HCT116 (cell line): ENCODE measurements around the gene NEO1. TPM values are rescaled to one million over a fixed set of nuclear protein-coding genes. Genes with fewer than 3 reads are reported as not detected.

Experiments used
- ATAC-seq: fragments of 200-7000 bp; cut with Tn5 transposase; 2 replicates; pipeline ENCODE4 v1.9.1; 2020; ENCODE audit warnings: mild to moderate bottlenecking, moderate library complexity
- BruUV-seq: library from RNA; stranded (reverse); fragments of 400-500 nt; replicated peaks from 2 replicates; lab custom pipeline; 2021; lab: Mats Ljungman, UMichigan
- CTCF ChIA-PET: fragments of 300-600 bp; sonication (Branson Sonifier 250); formaldehyde crosslinking; loops from one replicate; lab custom pipeline; 2021; ENCODE audit warnings: antibody characterized with exemption; lab: Charles Lee
- POLR2A ChIA-PET: fragments of 300-600, 350-600 bp; sonication (Branson Sonifier 250); formaldehyde crosslinking; loops from one replicate; lab custom pipeline; 2021; ENCODE audit warnings: antibody characterized with exemption; lab: Charles Lee
- RAD21 ChIA-PET, 2 experiments: fragments of 300-600 bp; sonication (Branson Sonifier 250); formaldehyde crosslinking; loops; one replicate each; lab custom pipeline; 2023; ENCODE audit warnings: low total read pairs in 2 of 2; ENCODE audit not compliant: uncharacterized antibody in 2 of 2, unreplicated experiment in 2 of 2, low non-redundant PET in 1 of 2; lab: Charles Lee
- DNase-seq: peaks from one replicate; pipeline ENCODE4 v3.0.0-alpha.2; 2010; ENCODE audit warnings: low read depth, low spot score
- H2AFZ ChIP-seq: fragments of 200-600 bp; shearing (Covaris generic), sonication (generic); 2 replicates; pipeline ENCODE4 v1.6.1; 2017; ENCODE audit warnings: low read depth, mixed run types, mixed read lengths, antibody characterized with exemption, low read length; ENCODE audit not compliant: poor library complexity, severe bottlenecking
- H3K27ac ChIP-seq: 2 replicates; pipeline ENCODE4 v1.5.1; 2012; ENCODE audit warnings: low read depth, low read length
- H3K27me3 ChIP-seq: fragments of 200-600 bp; sonication (generic); 2 replicates; pipeline ENCODE4 v1.6.1; 2016; ENCODE audit warnings: mixed run types, low read length, mixed read lengths; ENCODE audit not compliant: insufficient read depth
- H3K36me3 ChIP-seq, 2 experiments: fragments of 200-500 bp in 1 of 2; fragments of 200-600 bp in 1 of 2; sonication (Bioruptor generic) in 1 of 2; sonication (generic) in 1 of 2; 2 replicates each; pipeline versions ENCODE4 v1.5.1 to v1.6.1; 2014 to 2016; ENCODE audit warnings: low read length in 2 of 2, inconsistent platforms in 1 of 2, mixed read lengths in 1 of 2, mixed run types in 1 of 2; ENCODE audit not compliant: insufficient read depth in 2 of 2, control insufficient read depth in 1 of 2
- H3K4me1 ChIP-seq, 2 experiments: fragments of 200-600 bp in 1 of 2; sonication (generic) in 1 of 2; 2 replicates each; pipeline versions ENCODE4 v1.5.1 to v1.6.1; 2012 to 2017; ENCODE audit warnings: low read length in 2 of 2, inconsistent platforms in 1 of 2, mild to moderate bottlenecking in 1 of 2, mixed read lengths in 1 of 2, mixed run types in 1 of 2, moderate library complexity in 1 of 2; ENCODE audit not compliant: insufficient read depth in 2 of 2, control insufficient read depth in 1 of 2
- H3K4me2 ChIP-seq: fragments of 200-600 bp; sonication (generic); 2 replicates; pipeline ENCODE4 v1.6.1; 2017; ENCODE audit warnings: mixed run types, low read length, mixed read lengths
- H3K4me3 ChIP-seq, 2 experiments: fragments of 200-600 bp in 1 of 2; sonication (generic) in 1 of 2; replicated peaks in 1 of 2; 2 replicates each; pipeline ENCODE4 v1.5.1; 2011 to 2016; ENCODE audit warnings: low read length in 2 of 2, control low read depth in 1 of 2, low read depth in 1 of 2, mild to moderate bottlenecking in 1 of 2, mixed read lengths in 1 of 2, mixed run types in 1 of 2
- H3K79me2 ChIP-seq: fragments of 200-600 bp; sonication (generic); 2 replicates; pipeline ENCODE4 v1.6.1; 2017; ENCODE audit warnings: mild to moderate bottlenecking, mixed run types, low read length, moderate library complexity, mixed read lengths; ENCODE audit not compliant: insufficient read depth
- H3K9ac ChIP-seq: fragments of 200-600 bp; sonication (generic); 2 replicates; pipeline ENCODE4 v1.6.1; 2016; ENCODE audit warnings: low read length, mixed read lengths
- H3K9me2 ChIP-seq: fragments of 200-600 bp; sonication (generic), shearing (Covaris generic); 2 replicates; pipeline ENCODE4 v1.6.1; 2017; ENCODE audit warnings: mixed run types, mild to moderate bottlenecking, moderate library complexity; ENCODE audit not compliant: insufficient read depth
- H3K9me3 ChIP-seq, 2 experiments: fragments of 200-500 bp in 1 of 2; fragments of 200-600 bp in 1 of 2; sonication (Bioruptor generic) in 1 of 2; sonication (generic) in 1 of 2; 2 replicates each; pipeline ENCODE4 v1.6.1; 2014 to 2017; ENCODE audit warnings: low read length in 2 of 2, mixed read lengths in 2 of 2, inconsistent platforms in 1 of 2, low read depth in 1 of 2, mild to moderate bottlenecking in 1 of 2, mixed run types in 1 of 2, moderate library complexity in 1 of 2; ENCODE audit not compliant: control insufficient read depth in 1 of 2, insufficient read depth in 1 of 2
- H4K20me1 ChIP-seq: fragments of 200-600 bp; sonication (generic), shearing (Covaris generic); 2 replicates; pipeline ENCODE4 v1.6.1; 2017; ENCODE audit warnings: mixed run types, mild to moderate bottlenecking, moderate library complexity; ENCODE audit not compliant: insufficient read depth
- ATF3 ChIP-seq: IDR thresholded peaks from 2 replicates; pipeline ENCODE4 v1.6.1; 2012
- CBX3 ChIP-seq: IDR thresholded peaks from 2 replicates; pipeline ENCODE4 v1.6.1; 2012; ENCODE audit warnings: low read depth
- CEBPB ChIP-seq: IDR thresholded peaks from 2 replicates; pipeline ENCODE4 v1.6.1; 2012; ENCODE audit warnings: low read depth
- ELF1 ChIP-seq: IDR thresholded peaks from 2 replicates; pipeline ENCODE4 v1.6.1; 2012; ENCODE audit warnings: low read depth, borderline replicate concordance
- EZH2 ChIP-seq: fragments of 200-600 bp; sonication (generic); IDR thresholded peaks from 2 replicates; pipeline ENCODE4 v1.6.1; 2017; ENCODE audit warnings: antibody characterized with exemption, mixed run types
- FOSL1 ChIP-seq: IDR thresholded peaks from 2 replicates; pipeline ENCODE4 v1.6.1; 2012; ENCODE audit warnings: low read depth
- POLR2AphosphoS5 ChIP-seq: IDR thresholded peaks from 2 replicates; pipeline ENCODE4 v1.6.1; 2011; ENCODE audit warnings: mild to moderate bottlenecking, low read depth, low read length, moderate library complexity
- RAD21 ChIP-seq: IDR thresholded peaks from 2 replicates; pipeline ENCODE4 v1.6.1; 2012; ENCODE audit warnings: low read depth, mild to moderate bottlenecking
- SIN3A ChIP-seq: IDR thresholded peaks from 2 replicates; pipeline ENCODE4 v1.6.1; 2012; ENCODE audit warnings: low read depth
- SP1 ChIP-seq: IDR thresholded peaks from 2 replicates; pipeline ENCODE4 v1.6.1; 2012; ENCODE audit warnings: low read depth
- SRF ChIP-seq: IDR thresholded peaks from 2 replicates; pipeline ENCODE4 v1.6.1; 2012; ENCODE audit warnings: low read depth
- ZBTB33 ChIP-seq: IDR thresholded peaks from 2 replicates; pipeline ENCODE4 v1.6.1; 2011; ENCODE audit warnings: mild to moderate bottlenecking, low read length, moderate library complexity; ENCODE audit not compliant: insufficient replicate concordance; ENCODE audit errors: extremely low read depth
- ZFX ChIP-seq: fragments of 450-650 bp; IDR thresholded peaks from 2 replicates; pipeline ENCODE4 v1.6.1; 2017
- ZNF274 ChIP-seq: fragments of 200-500 bp; sonication (Bioruptor generic); IDR thresholded peaks from 2 replicates; pipeline ENCODE4 v1.6.1; 2014; ENCODE audit warnings: mild to moderate bottlenecking, low read depth, low read length, inconsistent platforms
- intact Hi-C: fragments of 100-400 bp; cut with micrococcal nuclease; formaldehyde crosslinking; loops from 2 replicates; pipeline ENCODE4 v1.10.0; 2022
- total RNA-seq: library from RNA; stranded (reverse); gene quantifications from one replicate; pipeline ENCODE4 v1.2.1, GENCODE V29; 2021; ENCODE audit not compliant: unreplicated experiment

The NEO1 gene
- total RNA-seq, 1 experiment from 2014 or later: 30.0 TPM

GRCh38 chr15:73321496-73322450, 269.5 kb downstream of the NEO1 start:
- intact Hi-C loops: no loop called here
- Histone ChIP-seq H3K27ac (no peak overlapping the region), H3K27me3 (no peaks in the 10 kb centered on the region), H3K4me2 (no peak overlapping the region), H3K36me3 (no peaks in the 10 kb centered on the region), H3K9ac (no peak overlapping the region), H3K4me3 (no peak overlapping the region), H3K9me2 (no peaks in the 10 kb centered on the region), H4K20me1 (no peaks in the 10 kb centered on the region), H3K79me2 (no peaks in the 10 kb centered on the region), H2AFZ (no peak overlapping the region), H3K4me1 (no peaks in the 10 kb centered on the region), H3K9me3 (no peaks in the 10 kb centered on the region)
- RAD21 ChIA-PET: interaction anchor here in 1 of 2 experiments (0.6 kb wide), 2 partner anchors 243 to 584 kb away, joined by 3 to 6 read pairs; no protein-coding TSS in a partner anchor
- BruUV-seq: no TSS peak
- POLR2A ChIA-PET: interaction anchor here (0.7 kb wide), 2 partner anchors 58 to 326 kb away, joined by 4 read pairs; no protein-coding TSS in a partner anchor
- ATAC-seq (no peak), DNase-seq (no peak)
- no peak for TF ChIP-seq EZH2
- TF ChIP-seq SRF: no peak
- no peak for TF ChIP-seq ZFX
- TF ChIP-seq ATF3: no peak
- TF ChIP-seq SP1: no peak
- no peak for TF ChIP-seq ELF1
- no peak for TF ChIP-seq CEBPB
- TF ChIP-seq SIN3A: no peak
- no peak for TF ChIP-seq CBX3
- no peak for TF ChIP-seq FOSL1
- TF ChIP-seq ZBTB33: no peak
- TF ChIP-seq RAD21: no peak
- no peak for TF ChIP-seq ZNF274
- no peak for TF ChIP-seq POLR2AphosphoS5
- CTCF ChIA-PET: no interaction called here
